Measurements from ENCODE around the gene UTP4. TPM values are rescaled to one million over a fixed set of nuclear protein-coding genes. Genes with fewer than 3 reads are reported as not detected.

Gene UTP4
- total RNA-seq, 4 donors from 2014 or later, result 13.3 to 22.0 (median 15.0) TPM

GRCh38 chr16:69201291-69201690 is 68.8 kb downstream of the UTP4 start:
- 52 to 58% methylated on average over 2 of the region's 2 CpGs for WGBS, 2 donors
- TF ChIP-seq CTCF (IDR thresholded peaks at IDR 0.05), result no peak
- no peak for TF ChIP-seq POLR2A (IDR thresholded peaks at IDR 0.05)
- DNase-seq (ENCODE audit: low spot score in 2 of 2), result no peak
- H3K4me3 ChIP-seq (ENCODE audit: low read depth, poor library complexity, severe bottlenecking), result no peak overlapping the region
- intact Hi-C loops (cut with DNase I; ENCODE audit: low total_unique reads), result no loop called here

GRCh38 chr16:69201787-69202186 is 69.3 kb downstream of the UTP4 start:
- 39 to 47% methylated on average over 2 of the region's 2 CpGs for WGBS, 2 donors
- no peak for DNase-seq (ENCODE audit: low spot score in 2 of 2)
- intact Hi-C loops (cut with DNase I; ENCODE audit: low total_unique reads), result no loop called here
- TF ChIP-seq POLR2A (IDR thresholded peaks at IDR 0.05) (no peak), CTCF (IDR thresholded peaks at IDR 0.05) (no peak)
- H3K4me3 ChIP-seq (ENCODE audit: low read depth, poor library complexity, severe bottlenecking), result no peak overlapping the region

GRCh38 chr16:69204172-69204571 is 71.7 kb downstream of the UTP4 start:
- intact Hi-C loops (cut with DNase I; ENCODE audit: low total_unique reads), result no loop called here
- TF ChIP-seq POLR2A (IDR thresholded peaks at IDR 0.05) (no peak), CTCF (IDR thresholded peaks at IDR 0.05) (no peak)
- no peak overlapping the region for H3K4me3 ChIP-seq (ENCODE audit: low read depth, poor library complexity, severe bottlenecking)
- no peak for DNase-seq (ENCODE audit: low spot score in 2 of 2)

GRCh38 chr16:69209735-69210134 is 77.3 kb downstream of the UTP4 start:
- intact Hi-C loops (cut with DNase I; ENCODE audit: low total_unique reads), result no loop called here
- 88 to 94% methylated on average over 4 of the region's 4 CpGs for WGBS, 2 donors
- DNase-seq (ENCODE audit: low spot score in 2 of 2), result no peak
- no peak overlapping the region for H3K4me3 ChIP-seq (ENCODE audit: low read depth, poor library complexity, severe bottlenecking)
- TF ChIP-seq CTCF (IDR thresholded peaks at IDR 0.05) (no peak), POLR2A (IDR thresholded peaks at IDR 0.05) (no peak)

- no peak overlapping the region for H3K4me3 ChIP-seq (ENCODE audit: low read depth, poor library complexity, severe bottlenecking)
- intact Hi-C loops (cut with DNase I; ENCODE audit: low total_unique reads), result no loop called here
- DNase-seq (ENCODE audit: low spot score in 2 of 2), result no peak
- TF ChIP-seq CTCF (IDR thresholded peaks at IDR 0.05) (no peak), POLR2A (IDR thresholded peaks at IDR 0.05) (no peak)
- 60 to 62% methylated on average over 1 of the region's 1 CpG for WGBS, 2 donors
Measured at GRCh38 chr16:69217433-69217832, 85.0 kb downstream of the UTP4 start.

Other genes starting within 250 kb of the UTP4 start
- gene HAS3, start 27.0 kb upstream of the UTP4 start, total RNA-seq, result 1 to 10 TPM; 3.5 to 7.5 (median 4.8) TPM
- gene CHTF8, start 61 bp upstream of the UTP4 start, total RNA-seq, result 100 to 1,000 TPM in 1 of 4 donors, 10 to 100 TPM in 3; 77.8 to 124 (median 82.8) TPM
- gene SNTB2, start 54.5 kb downstream of the UTP4 start, total RNA-seq, result 10 to 100 TPM; 32.5 to 60.4 (median 51.8) TPM
- gene VPS4A, start 178.7 kb downstream of the UTP4 start, total RNA-seq, result 10 to 100 TPM; 34.8 to 57.5 (median 35.6) TPM
- 10 to 100 TPM; 17.7 to 20.1 (median 18.1) TPM for gene PDF, start 197.9 kb downstream of the UTP4 start, total RNA-seq
- gene COG8, start 206.9 kb downstream of the UTP4 start, total RNA-seq, result 10 to 100 TPM; 40.8 to 57.8 (median 47.6) TPM
- 10 to 100 TPM; 11.0 to 13.8 (median 12.7) TPM for gene NIP7, start 207.1 kb downstream of the UTP4 start, total RNA-seq
- not detected for gene TMED6, start 219.1 kb downstream of the UTP4 start, total RNA-seq

All from lower leg skin (tissue), 4 donors.